AG04450 (cell line): Measurements from ENCODE around the gene URB1. TPM values are rescaled to one million over a fixed set of nuclear protein-coding genes. Genes with fewer than 3 reads are reported as not detected.

Experiments used
- CTCF ChIA-PET: fragments of 300-600, 350-600 bp; formaldehyde crosslinking; extraction: SDS; loops from one replicate; lab custom pipeline; 2022; ENCODE audit warnings: antibody characterized with exemption, inconsistent platforms; lab: Charles Lee
- POLR2A ChIA-PET: fragments of 350-600 bp; formaldehyde crosslinking; extraction: SDS; loops from one replicate; lab custom pipeline; 2021; ENCODE audit warnings: antibody characterized with exemption, inconsistent platforms; lab: Yijun Ruan, JAX
- DNase-seq: peaks from one replicate; pipeline ENCODE4 v3.0.0-alpha.2; 2011; ENCODE audit warnings: low read depth, low spot score
- H3K27ac ChIP-seq: one replicate; pipeline ENCODE4 v1.5.1; 2012; ENCODE audit warnings: low read depth, low read length, control low read depth
- H3K27me3 ChIP-seq: one replicate; pipeline ENCODE4 v1.6.0; 2012; ENCODE audit warnings: low read length; ENCODE audit not compliant: control insufficient read depth, insufficient read depth
- H3K4me3 ChIP-seq: 2 replicates; pipeline ENCODE4 v1.5.1; 2011; ENCODE audit warnings: mild to moderate bottlenecking, low read depth, low read length, control low read depth
- H3K9me3 ChIP-seq: 2 replicates; pipeline ENCODE4 v1.5.1; 2012; ENCODE audit warnings: low read length; ENCODE audit not compliant: control insufficient read depth, insufficient read depth
- CTCF ChIP-seq: IDR thresholded peaks from 2 replicates; pipeline ENCODE4 v1.5.1; 2011; ENCODE audit warnings: low read depth, low read length, control low read depth, inconsistent platforms
- polyA plus RNA-seq: library from polyadenylated mRNA; depleted of rRNA; stranded (reverse); fragments of >200 nt; gene quantifications from 2 replicates; pipeline ENCODE4 v1.2.3, GENCODE V29; 2011

Gene URB1
- polyA plus RNA-seq, 1 experiment: 7.6 TPM

GRCh38 chr21:32368386-32368785, 24.4 kb downstream of the URB1 start:
- ChIA-PET CTCF (interaction anchor here (2.4 kb wide), 1 partner anchor 233 kb away, joined by 11 read pairs; no protein-coding TSS in a partner anchor), POLR2A (no interaction called here)
- DNase-seq: no peak
- H3K9me3 ChIP-seq: no peaks in the 10 kb centered on the region
- H3K27me3 ChIP-seq: no peaks in the 10 kb centered on the region
- H3K4me3 ChIP-seq: no peak overlapping the region
- no peak for TF ChIP-seq CTCF
- no peak overlapping the region for H3K27ac ChIP-seq

- CTCF ChIA-PET: interaction anchor here (0.5 to 2.4 kb wide), 2 partner anchors 25 to 234 kb away, joined by 4 to 11 read pairs; no protein-coding TSS in a partner anchor
- no peak for DNase-seq
- TF ChIP-seq CTCF: no peak
- POLR2A ChIA-PET: interaction anchor here (0.5 kb wide), 1 partner anchor 241 kb away, joined by 3 read pairs; no protein-coding TSS in a partner anchor
- Histone ChIP-seq H3K9me3 (no peaks in the 10 kb centered on the region), H3K27ac (no peak overlapping the region), H3K27me3 (no peaks in the 10 kb centered on the region), H3K4me3 (no peak overlapping the region)
Observed at GRCh38 chr21:32367158-32367557, 25.7 kb downstream of the URB1 start.

GRCh38 chr21:32366191-32366590, 26.6 kb downstream of the URB1 start:
- ChIA-PET POLR2A (no interaction called here), CTCF (no interaction called here)
- H3K9me3 ChIP-seq: no peaks in the 10 kb centered on the region
- no peak overlapping the region for H3K27ac ChIP-seq
- no peak overlapping the region for H3K4me3 ChIP-seq
- H3K27me3 ChIP-seq: no peaks in the 10 kb centered on the region
- TF ChIP-seq CTCF: no peak
- DNase-seq: no peak

- H3K27me3 ChIP-seq: no peaks in the 10 kb centered on the region
- H3K27ac ChIP-seq: no peak overlapping the region
- H3K9me3 ChIP-seq: no peaks in the 10 kb centered on the region
- DNase-seq: no peak
- CTCF ChIA-PET: interaction anchor here (1.0 kb wide), 1 partner anchor 236 kb away, joined by 4 read pairs; no protein-coding TSS in a partner anchor
- POLR2A ChIA-PET: no interaction called here
- H3K4me3 ChIP-seq: no peak overlapping the region
- TF ChIP-seq CTCF: no peak
Observed at GRCh38 chr21:32364796-32365195, 28.0 kb downstream of the URB1 start.

- Histone ChIP-seq H3K9me3 (no peaks in the 10 kb centered on the region), H3K4me3 (no peak overlapping the region), H3K27ac (no peak overlapping the region), H3K27me3 (no peaks in the 10 kb centered on the region)
- no peak for TF ChIP-seq CTCF
- ChIA-PET POLR2A (no interaction called here), CTCF (interaction anchor here (1.0 kb wide), 1 partner anchor 237 kb away, joined by 4 read pairs; no protein-coding TSS in a partner anchor)
- no peak for DNase-seq
Observed at GRCh38 chr21:32364387-32364786, 28.4 kb downstream of the URB1 start.
